B cell (primary cell): ENCODE measurements around the gene GOLGA6L2.

ENCODE experiments used
- CTCF ChIP-seq: fragments of 200-600 bp; IDR thresholded peaks from one replicate; pipeline ENCODE4 v1.8.0; 2022; ENCODE audit warnings: antibody characterized with exemption, mild to moderate bottlenecking
- EZH2 ChIP-seq: IDR thresholded peaks from 2 replicates; pipeline ENCODE4 v1.6.1; 2012; ENCODE audit warnings: borderline replicate concordance, low read depth, mild to moderate bottlenecking, moderate library complexity, low read length; ENCODE audit not compliant: insufficient read depth, poor library complexity, severe bottlenecking

GRCh38 chr15:23401627-23402026, 45.4 kb downstream of the GOLGA6L2 start:
- TF ChIP-seq CTCF (no peak), EZH2 (no peak)
